Measurements from ENCODE around the gene ACSL6.

ACSL6 gene

GRCh38 chr5:131944702-131945550 is 66.5 kb downstream of the ACSL6 start (continued):
- TF ChIP-seq, protein P1, sequence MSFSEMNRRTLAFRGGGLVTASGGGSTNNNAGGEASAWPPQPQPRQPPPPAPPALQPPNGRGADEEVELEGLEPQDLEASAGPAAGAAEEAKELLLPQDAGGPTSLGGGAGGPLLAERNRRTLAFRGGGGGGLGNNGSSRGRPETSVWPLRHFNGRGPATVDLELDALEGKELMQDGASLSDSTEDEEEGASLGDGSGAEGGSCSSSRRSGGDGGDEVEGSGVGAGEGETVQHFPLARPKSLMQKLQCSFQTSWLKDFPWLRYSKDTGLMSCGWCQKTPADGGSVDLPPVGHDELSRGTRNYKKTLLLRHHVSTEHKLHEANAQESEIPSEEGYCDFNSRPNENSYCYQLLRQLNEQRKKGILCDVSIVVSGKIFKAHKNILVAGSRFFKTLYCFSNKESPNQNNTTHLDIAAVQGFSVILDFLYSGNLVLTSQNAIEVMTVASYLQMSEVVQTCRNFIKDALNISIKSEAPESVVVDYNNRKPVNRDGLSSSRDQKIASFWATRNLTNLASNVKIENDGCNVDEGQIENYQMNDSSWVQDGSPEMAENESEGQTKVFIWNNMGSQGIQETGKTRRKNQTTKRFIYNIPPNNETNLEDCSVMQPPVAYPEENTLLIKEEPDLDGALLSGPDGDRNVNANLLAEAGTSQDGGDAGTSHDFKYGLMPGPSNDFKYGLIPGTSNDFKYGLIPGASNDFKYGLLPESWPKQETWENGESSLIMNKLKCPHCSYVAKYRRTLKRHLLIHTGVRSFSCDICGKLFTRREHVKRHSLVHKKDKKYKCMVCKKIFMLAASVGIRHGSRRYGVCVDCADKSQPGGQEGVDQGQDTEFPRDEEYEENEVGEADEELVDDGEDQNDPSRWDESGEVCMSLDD (tag by site-specific recombination; IDR thresholded peaks at IDR 0.05), result no peak

- Histone ChIP-seq H3K4me1 (ENCODE audit: control insufficient read depth, insufficient read depth, low read length) (no peaks in the 10 kb centered on the region), H3K27ac (ENCODE audit: extremely low read depth, low read depth, low read length) (no peak overlapping the region), H3K4me3 (ENCODE audit: low read depth, low read length) (no peak overlapping the region), H3K9me3 (ENCODE audit: control insufficient read depth, insufficient read depth, low read depth, low read length) (no peaks in the 10 kb centered on the region), H3K36me3 (ENCODE audit: control insufficient read depth in 2 of 2, insufficient read depth in 1 of 2, low read length in 2 of 2) (no peaks in the 10 kb centered on the region)
- TF ChIP-seq TRIM28 (IDR thresholded peaks at IDR 0.05; ENCODE audit: borderline replicate concordance, low read length) (no peak), ZNF211 (tag by site-specific recombination; IDR thresholded peaks at IDR 0.05; ENCODE audit: low read depth) (no peak), ZBTB17 (tag by site-specific recombination; IDR thresholded peaks at IDR 0.05) (no peak), ZEB2 (tag by site-specific recombination; IDR thresholded peaks at IDR 0.05) (no peak), ZBTB48 (tag by site-specific recombination; IDR thresholded peaks at IDR 0.05) (no peak), REPIN1 (tag by site-specific recombination; IDR thresholded peaks at IDR 0.05; ENCODE audit: low read depth) (no peak), ZNF558 (tag by site-specific recombination; IDR thresholded peaks at IDR 0.05) (no peak), ZNF423 (tag by site-specific recombination; IDR thresholded peaks at IDR 0.05) (no peak), ZXDB (tag by site-specific recombination; IDR thresholded peaks at IDR 0.05) (no peak), PBX3 (CRISPR knock-in tag; IDR thresholded peaks at IDR 0.05) (no peak), ZNF140 (tag by site-specific recombination; IDR thresholded peaks at IDR 0.05) (no peak), ZNF133 (tag by site-specific recombination; IDR thresholded peaks at IDR 0.05) (no peak), MYNN (tag by site-specific recombination; IDR thresholded peaks at IDR 0.05; ENCODE audit: borderline replicate concordance) (no peak), HOXA7 (CRISPR knock-in tag; IDR thresholded peaks at IDR 0.05; ENCODE audit: borderline replicate concordance) (no peak), KLF1 (tag by site-specific recombination; IDR thresholded peaks at IDR 0.05) (no peak)
- TF ChIP-seq, protein P2, sequence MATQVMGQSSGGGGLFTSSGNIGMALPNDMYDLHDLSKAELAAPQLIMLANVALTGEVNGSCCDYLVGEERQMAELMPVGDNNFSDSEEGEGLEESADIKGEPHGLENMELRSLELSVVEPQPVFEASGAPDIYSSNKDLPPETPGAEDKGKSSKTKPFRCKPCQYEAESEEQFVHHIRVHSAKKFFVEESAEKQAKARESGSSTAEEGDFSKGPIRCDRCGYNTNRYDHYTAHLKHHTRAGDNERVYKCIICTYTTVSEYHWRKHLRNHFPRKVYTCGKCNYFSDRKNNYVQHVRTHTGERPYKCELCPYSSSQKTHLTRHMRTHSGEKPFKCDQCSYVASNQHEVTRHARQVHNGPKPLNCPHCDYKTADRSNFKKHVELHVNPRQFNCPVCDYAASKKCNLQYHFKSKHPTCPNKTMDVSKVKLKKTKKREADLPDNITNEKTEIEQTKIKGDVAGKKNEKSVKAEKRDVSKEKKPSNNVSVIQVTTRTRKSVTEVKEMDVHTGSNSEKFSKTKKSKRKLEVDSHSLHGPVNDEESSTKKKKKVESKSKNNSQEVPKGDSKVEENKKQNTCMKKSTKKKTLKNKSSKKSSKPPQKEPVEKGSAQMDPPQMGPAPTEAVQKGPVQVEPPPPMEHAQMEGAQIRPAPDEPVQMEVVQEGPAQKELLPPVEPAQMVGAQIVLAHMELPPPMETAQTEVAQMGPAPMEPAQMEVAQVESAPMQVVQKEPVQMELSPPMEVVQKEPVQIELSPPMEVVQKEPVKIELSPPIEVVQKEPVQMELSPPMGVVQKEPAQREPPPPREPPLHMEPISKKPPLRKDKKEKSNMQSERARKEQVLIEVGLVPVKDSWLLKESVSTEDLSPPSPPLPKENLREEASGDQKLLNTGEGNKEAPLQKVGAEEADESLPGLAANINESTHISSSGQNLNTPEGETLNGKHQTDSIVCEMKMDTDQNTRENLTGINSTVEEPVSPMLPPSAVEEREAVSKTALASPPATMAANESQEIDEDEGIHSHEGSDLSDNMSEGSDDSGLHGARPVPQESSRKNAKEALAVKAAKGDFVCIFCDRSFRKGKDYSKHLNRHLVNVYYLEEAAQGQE (tag by site-specific recombination; IDR thresholded peaks at IDR 0.05), result no peak
- ChIA-PET POLR2A (no interaction called here), CTCF (no interaction called here)
Observed at GRCh38 chr5:131943916-131944315, 67.5 kb downstream of the ACSL6 start.

Data from HEK293 (cell line).